Measurements from ENCODE around the gene TPD52L1.

Gene TPD52L1

DNA sequence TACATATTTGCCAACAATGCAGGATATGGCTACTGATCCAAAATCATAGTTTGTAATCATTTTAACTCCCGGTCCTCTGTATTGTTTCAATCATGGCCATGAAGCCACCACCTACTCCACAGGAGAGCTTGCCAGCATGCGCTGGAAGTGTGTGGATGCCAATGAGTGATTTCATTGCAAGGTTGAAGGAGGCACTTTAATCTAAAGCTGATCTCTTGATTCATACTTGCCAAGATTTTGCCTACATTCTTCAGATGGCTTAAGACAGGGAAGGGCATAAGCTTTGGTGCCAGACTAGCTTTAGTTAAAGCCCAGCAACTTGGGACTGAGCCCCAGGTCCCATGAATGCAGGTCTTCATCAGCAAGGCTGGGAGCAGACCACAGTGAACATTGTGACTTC is 58.8 kb downstream of the TPD52L1 start:
- no peak for DNase-seq

- DNase-seq = no peak
Observed at GRCh38 chr6:125213939-125214338, 60.4 kb downstream of the TPD52L1 start.

GRCh38 chr6:125215252-125215819 is 61.8 kb downstream of the TPD52L1 start:
- DNase-seq = no peak

GRCh38 chr6:125216015-125216414 is 62.4 kb downstream of the TPD52L1 start:
- no peak for DNase-seq

DNA sequence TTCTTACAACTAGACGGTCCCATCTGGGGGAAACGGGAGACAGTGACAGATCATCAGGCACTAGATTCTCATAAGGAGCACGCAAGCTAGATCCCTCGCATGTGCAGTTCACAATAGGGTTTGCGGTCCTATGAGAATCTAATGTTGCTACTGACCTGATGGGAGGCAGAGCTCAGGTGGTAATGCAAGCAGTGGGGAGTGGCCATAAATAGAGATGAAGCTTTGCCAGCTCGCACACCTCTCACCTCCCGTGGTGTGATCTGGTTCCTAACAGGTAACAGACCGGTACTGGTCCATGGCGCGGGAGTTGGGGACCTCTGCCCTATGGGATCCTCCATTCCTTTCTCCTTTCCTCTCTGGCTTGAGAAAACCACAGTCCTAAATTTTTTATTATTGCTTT is 63.8 kb downstream of the TPD52L1 start:
- DNase-seq = no peak

GRCh38 chr6:125217992-125218391 is 64.4 kb downstream of the TPD52L1 start:
- no peak for DNase-seq

- no peak for DNase-seq
Observed at GRCh38 chr6:125219361-125219895, 65.9 kb downstream of the TPD52L1 start.

DNA sequence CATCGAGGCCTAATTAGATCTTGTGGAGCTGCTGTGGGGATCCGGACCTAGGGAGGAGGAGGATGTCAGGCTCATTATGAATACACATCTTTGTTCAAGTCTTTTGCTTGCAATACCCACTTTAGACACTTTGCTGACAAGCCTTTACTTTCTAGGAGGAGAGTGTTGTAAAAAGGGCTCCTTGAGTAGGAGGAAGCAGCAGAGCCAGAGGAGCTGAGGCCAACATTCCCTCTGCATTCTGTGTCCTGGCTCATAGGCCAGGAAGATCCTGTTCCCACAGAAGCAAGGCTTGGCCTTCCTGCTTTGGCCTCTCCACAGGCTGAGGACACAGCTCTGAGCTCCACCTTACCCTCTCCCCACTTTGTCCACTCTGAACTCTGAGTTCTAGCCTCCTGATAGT is 67.1 kb downstream of the TPD52L1 start:
- peak; percentile 8 for DNase-seq

GRCh38 chr6:125222531-125223455 is 69.2 kb downstream of the TPD52L1 start:
- DNase-seq = peak; percentile 31

GRCh38 chr6:125224231-125224861 is 70.8 kb downstream of the TPD52L1 start:
- no peak for DNase-seq

GRCh38 chr6:125227244-125227643 is 73.7 kb downstream of the TPD52L1 start:
- DNase-seq = no peak

GRCh38 chr6:125228981-125229479 is 75.5 kb downstream of the TPD52L1 start:
- no peak for DNase-seq

- no peak for DNase-seq
Observed at GRCh38 chr6:125230674-125231073, 77.1 kb downstream of the TPD52L1 start.

DNA sequence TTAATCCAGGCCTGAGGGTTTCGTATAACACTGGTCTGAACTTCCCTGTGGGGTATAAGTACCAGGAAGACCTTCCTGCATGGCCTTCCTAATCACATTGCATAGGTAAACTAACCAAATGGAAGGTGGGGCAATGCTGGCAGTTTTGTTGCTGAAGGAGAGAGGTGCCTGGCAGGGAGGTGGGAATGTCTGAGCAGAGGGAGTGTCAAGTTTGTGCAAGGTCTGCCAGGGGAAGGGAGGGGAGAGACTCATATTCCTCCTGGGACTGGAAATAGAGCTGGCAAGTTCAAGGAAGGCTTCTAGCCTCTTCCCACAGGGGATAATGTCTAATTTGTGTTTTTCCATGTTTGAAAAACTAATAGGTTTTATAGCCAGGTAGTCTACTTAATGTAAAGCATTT is 77.6 kb downstream of the TPD52L1 start:
- no peak for DNase-seq

DNA sequence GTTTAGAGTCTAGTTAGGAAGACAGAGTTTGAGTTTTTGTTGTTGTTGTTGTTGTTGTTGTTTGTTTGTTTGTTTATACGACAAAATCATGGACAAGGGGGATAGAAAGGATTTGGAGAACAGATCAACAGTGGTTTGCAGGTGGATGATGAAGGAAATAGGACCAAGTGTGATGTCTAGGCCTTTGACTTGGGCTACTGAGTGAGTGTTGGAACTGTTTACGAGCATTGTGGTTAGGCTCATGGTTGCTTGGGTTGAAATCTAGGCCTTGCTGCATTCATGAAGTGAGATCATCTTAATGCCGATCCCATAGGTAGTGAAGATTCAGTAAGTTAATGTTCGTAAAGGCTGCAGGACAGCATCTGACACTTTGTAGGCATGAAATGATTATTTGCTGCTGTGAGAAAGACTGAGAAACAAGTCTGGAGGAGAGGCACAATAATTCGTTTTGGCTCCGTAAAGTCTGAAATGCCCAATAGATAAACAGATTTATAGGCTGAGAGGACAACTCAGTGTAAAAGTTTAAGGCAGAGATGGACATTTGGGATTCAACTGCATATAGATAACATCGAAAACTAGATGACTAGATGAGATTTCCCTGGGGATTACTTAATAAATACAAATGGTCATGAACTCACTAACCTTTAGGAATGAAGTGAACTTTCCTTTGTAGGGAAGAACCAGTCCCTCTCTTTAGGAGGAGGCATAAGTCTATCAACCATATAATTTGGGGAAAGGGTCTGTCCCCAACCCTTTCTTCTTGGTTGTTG is 78.2 kb downstream of the TPD52L1 start:
- no peak for DNase-seq

DNA sequence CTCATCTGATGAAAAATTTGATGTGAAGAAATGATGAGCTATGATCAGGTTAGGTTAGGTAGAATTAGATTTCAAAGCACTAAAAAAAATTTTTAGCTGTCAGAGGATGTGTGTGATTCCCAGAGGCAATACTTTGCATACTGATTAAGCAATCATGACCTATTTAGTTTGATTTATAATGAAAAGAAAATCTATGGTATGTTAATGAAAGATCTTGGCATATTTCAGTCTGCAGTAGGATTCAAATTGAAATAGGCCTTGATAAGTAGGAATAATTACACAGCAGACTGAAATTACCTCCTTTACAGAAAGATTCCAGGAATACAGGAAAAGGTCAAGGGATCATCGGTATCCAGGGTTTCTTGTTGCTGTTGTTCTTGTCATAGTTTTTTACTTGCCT is 78.9 kb downstream of the TPD52L1 start:
- DNase-seq = no peak

GRCh38 chr6:125233202-125233601 is 79.6 kb downstream of the TPD52L1 start:
- no peak for DNase-seq

DNA sequence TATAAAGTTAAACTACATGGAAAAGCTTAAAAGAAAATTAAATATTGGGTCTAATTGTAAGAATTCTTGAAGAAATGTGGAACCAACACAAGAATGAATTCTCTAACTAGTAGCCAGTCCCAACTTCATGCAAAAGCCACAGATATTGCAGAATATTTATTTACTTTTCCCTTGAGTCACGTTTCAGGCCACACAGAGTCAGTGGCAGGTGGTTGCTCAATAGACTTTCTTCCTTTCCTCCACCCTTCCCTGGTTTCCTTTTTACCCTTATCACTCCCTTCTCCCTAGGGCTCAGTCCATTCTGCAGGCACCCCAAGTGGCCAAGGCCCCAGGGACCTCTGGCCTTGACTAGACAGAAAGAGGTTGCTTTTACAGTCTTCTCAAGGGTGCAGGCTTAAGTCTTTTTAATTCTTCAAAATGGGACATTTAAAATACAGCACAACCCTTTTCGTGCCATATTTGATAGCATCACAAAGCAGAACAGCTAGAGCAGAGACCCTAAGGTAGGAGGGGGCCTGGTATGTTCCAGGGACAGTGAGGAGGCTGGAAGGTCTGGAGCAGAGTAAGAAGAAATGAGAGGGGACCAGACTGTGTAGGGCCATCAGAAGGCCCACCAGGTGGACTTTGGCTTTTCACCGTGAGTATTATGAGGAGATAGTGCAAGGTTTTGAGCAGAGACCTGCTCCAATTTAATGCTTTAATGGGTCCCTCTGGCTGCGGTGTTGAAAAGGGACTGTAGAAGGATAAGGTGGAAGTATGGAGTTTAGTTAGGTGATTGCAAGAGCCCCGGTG is 83.2 kb downstream of the TPD52L1 start:
- no peak for DNase-seq

DNA sequence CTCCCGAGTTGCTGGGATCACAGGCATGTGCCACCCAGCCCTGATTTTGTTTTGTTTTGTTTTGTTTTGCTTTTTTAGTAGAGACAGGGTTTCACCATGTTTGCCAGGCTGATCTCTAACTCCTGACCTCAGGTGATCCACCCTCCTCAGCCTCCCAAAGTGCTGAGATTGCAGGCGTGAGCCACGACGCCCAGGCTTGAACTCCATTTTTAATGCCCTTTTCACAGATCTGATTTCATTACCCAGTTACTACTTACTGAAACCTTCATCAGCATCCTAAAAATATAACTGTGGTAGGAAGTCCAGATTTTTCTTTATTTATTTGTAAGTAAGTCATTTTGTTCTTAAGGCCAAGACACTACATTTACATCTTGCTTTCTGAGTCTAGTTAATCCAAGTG is 84.2 kb downstream of the TPD52L1 start:
- DNase-seq = no peak

GRCh38 chr6:125245109-125245508 is 91.5 kb downstream of the TPD52L1 start:
- DNase-seq = no peak

- DNase-seq = no peak
Observed at GRCh38 chr6:125245523-125246264, 92.1 kb downstream of the TPD52L1 start.

All from kidney glomerular epithelial cell (primary cell).